GM12872 (cell line): ENCODE measurements around the gene PPP1R12C.

Experiments
- TF ChIP-seq, protein P1 (sequence below): IDR thresholded peaks from 3 replicates; pipeline ENCODE4 v1.5.1; 2011; ENCODE audit warnings: low read depth, mild to moderate bottlenecking, low read length, moderate library complexity; ENCODE audit not compliant: insufficient read depth

PPP1R12C gene

DNA sequence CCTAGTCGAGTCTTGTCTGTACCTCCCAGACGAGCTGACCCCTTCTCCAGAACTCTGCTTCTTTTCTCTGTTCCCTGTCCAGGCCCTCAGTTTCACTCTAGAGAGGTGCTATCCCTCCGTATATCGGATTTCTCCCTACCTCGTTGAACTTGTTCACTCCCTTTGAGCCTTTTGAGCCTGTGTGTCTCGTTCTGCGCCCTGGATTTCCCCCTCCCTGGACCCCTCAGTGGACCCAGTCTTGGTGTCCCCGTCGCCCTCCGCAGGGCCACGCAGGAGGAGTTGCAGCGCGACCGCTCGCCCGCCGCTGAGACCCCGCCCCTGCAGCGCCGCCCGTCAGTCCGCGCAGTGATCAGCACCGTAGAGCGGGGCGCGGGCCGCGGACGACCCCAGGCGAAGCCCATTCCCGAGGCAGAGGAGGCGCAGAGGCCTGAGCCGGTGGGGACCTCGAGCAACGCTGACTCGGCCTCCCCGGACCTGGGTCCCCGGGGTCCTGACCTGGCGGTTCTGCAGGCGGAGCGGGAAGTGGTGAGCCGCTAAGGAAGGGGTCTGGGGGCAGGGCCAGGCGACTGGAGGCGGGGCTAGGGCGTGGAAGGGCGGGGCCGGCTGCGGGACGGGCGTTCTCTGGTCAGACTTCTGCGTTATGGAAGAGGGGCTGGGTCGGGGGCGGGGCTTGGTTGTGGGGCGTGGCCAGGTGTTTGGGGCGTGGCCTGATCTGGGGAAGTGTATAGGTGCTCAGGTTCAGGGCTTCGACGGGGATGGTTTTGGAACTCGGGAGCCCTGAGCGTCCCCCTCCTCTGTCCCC lies 36.3 kb downstream of the PPP1R12C start:
- TF ChIP-seq, protein P1, sequence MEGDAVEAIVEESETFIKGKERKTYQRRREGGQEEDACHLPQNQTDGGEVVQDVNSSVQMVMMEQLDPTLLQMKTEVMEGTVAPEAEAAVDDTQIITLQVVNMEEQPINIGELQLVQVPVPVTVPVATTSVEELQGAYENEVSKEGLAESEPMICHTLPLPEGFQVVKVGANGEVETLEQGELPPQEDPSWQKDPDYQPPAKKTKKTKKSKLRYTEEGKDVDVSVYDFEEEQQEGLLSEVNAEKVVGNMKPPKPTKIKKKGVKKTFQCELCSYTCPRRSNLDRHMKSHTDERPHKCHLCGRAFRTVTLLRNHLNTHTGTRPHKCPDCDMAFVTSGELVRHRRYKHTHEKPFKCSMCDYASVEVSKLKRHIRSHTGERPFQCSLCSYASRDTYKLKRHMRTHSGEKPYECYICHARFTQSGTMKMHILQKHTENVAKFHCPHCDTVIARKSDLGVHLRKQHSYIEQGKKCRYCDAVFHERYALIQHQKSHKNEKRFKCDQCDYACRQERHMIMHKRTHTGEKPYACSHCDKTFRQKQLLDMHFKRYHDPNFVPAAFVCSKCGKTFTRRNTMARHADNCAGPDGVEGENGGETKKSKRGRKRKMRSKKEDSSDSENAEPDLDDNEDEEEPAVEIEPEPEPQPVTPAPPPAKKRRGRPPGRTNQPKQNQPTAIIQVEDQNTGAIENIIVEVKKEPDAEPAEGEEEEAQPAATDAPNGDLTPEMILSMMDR, result no peak

DNA sequence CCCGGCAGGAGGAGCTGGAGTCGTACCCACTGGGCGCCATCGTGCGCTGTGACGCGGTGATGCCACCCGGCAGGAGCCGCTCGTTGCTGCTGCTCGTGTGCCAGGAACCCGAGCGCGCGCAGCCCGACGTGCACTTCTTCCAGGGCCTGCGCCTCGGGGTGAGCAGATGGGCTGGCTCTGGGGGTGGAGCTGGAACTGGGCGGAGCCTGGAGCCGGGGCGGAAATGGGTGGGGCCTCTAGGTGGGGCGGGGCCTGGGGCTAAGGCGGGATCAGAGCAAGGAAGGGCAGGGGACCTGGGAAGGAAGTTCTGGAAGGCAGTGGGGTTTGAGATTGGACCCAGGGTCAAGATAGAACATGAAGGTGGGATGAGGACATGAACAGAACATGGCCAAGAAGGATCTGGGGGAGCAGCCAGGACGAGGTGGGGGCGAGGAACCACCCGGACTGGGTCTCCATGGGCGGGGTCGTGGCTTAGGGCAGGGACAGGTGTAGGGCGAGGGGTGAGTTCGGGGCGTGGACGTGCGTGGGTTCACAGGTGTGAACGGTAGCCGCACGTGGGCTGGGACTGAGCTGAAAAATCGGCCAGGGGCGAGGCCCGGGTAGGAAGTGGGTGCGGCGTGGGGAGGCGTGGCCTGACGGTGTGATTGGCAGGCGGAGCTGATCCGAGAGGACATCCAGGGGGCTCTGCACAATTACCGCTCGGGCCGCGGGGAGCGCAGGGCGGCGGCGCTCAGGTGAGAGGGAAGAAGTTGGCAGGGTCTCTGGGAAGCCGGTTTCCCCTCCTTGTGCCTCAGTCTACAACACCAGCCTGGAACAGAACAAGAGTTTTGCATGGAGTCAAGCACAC lies 37.1 kb downstream of the PPP1R12C start:
- TF ChIP-seq, protein P1, result no peak

DNA sequence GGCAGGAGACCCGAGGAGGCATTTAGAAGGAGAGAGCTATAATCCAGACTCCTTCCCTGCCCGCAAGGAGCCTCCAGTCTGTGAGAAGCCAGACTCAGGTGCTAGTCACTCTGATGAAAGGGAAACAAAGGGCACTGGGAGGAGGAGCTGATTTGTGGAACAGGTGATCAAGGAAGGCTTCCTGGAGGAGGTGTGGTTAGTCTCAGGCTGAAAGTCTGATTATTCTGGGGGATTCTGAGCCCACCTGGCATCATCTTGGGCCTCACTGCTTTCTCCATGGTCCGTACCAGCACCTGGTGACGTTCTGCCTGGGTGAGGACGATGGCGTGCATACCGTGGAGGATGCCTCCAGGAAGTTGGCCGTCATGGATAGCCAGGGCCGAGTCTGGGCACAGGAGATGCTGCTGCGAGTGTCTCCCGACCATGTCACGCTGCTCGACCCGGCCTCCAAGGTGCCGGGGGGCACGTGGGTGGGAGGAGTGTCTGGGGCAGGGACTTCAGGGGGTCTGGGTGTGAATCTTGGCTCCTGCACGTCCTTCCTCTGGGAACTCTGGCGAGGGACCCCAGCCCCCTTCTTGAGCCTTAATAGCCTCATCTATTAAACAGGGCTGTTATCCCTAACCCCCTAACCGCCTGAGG lies 37.9 kb downstream of the PPP1R12C start:
- TF ChIP-seq, protein P1, result no peak

DNA sequence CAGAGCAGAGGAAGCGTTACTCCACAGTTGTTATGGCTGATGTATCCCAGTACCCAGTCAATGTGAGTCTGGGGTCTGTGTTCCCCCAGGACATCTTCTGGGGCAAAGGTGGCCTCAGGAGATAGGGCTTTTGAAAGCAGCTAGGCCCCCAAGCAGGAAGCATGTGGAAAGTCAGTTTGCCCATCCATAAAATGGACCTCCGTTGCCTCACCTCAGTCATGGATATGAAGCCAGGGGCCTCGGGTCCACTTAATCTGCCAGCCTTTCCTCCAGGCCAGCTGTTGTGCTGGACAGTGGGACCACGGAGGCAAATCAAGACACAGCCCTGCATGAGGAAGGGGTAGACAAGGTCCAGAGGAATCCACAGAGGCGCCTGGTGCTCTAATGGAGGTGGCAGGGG lies 38.4 kb downstream of the PPP1R12C start:
- TF ChIP-seq, protein P1, result no peak

DNA sequence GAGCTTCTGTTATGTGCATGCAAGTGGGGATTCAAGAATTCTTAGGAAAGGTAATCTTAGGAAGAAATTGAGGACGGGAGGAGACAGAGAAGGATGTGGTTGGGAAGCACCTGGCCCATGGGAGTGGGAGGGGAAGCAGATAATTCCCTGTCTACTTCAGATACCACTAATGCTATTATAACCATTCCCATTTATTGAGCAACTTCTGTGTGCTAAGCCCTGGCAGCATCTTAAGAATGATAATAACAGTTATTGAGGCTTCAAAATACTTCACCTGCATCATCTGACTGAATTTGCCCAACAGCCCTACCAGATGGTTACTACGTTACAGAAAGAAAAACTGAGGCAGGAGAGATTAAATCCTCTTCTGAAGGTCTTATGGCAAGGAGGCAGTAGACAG lies 40.3 kb downstream of the PPP1R12C start:
- TF ChIP-seq, protein P1, result no peak

DNA sequence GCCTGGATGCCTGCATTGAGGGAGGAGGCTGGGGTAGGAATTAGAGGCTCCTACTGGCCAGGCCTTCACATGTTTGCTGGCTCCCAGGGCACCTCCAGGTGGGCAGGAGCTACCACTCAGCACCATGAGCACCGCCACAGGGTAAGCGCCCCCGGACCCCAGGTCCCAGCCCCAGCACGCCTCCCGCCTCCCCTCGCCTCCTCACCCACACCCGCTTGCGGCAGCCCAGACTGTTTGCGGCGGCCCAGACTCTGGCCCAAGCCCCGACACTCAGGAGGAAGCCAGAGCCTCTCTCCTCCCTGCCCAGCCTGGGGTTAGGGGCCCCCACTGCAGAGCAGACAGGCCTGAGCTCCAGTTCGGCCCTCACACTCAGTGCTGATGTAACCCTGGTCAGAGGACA lies 41.1 kb downstream of the PPP1R12C start:
- TF ChIP-seq, protein P1, result no peak
